OCI-LY3 (cell line): ENCODE measurements around the gene TOR1A.

ENCODE experiments used
- H2AFZ ChIP-seq: fragments of 200-600, 300-600 bp; shearing (Covaris generic); 2 replicates; pipeline ENCODE4 v1.6.0; 2014; ENCODE audit warnings: antibody characterized with exemption, low read depth, low read length
- H3K27ac ChIP-seq: fragments of 200-600, 300-600 bp; sonication (generic); 2 replicates; pipeline ENCODE4 v1.5.1; 2014; ENCODE audit warnings: mild to moderate bottlenecking, low read length, moderate library complexity, mixed read lengths
- H3K27me3 ChIP-seq: fragments of 200-600, 300-600 bp; sonication (generic); 2 replicates; pipeline ENCODE4 v1.6.1; 2014; ENCODE audit warnings: low read depth, low read length, mixed read lengths
- H3K36me3 ChIP-seq: fragments of 200-600, 300-600 bp; sonication (generic); replicated peaks from 2 replicates; pipeline ENCODE3; 2014; ENCODE audit warnings: low read depth, low read length, mixed read lengths
- H3K4me1 ChIP-seq: fragments of 300-600, 200-600 bp; sonication (generic); 2 replicates; pipeline ENCODE4 v1.6.1; 2014; ENCODE audit warnings: low read length, mixed read lengths
- H3K4me2 ChIP-seq: fragments of 200-600, 300-600 bp; sonication (generic); 2 replicates; pipeline ENCODE4 v1.6.1; 2014; ENCODE audit warnings: low read length, mixed read lengths
- H3K4me3 ChIP-seq: fragments of 300-600, 200-600 bp; sonication (generic); 2 replicates; pipeline ENCODE4 v1.5.1; 2014; ENCODE audit warnings: antibody characterized with exemption, mild to moderate bottlenecking, low read length, moderate library complexity
- H3K79me2 ChIP-seq: fragments of 300-600, 200-600 bp; shearing (Covaris generic); 2 replicates; pipeline ENCODE4 v1.6.1; 2014; ENCODE audit warnings: mild to moderate bottlenecking, low read length, mixed read lengths
- H3K9ac ChIP-seq: fragments of 300-600, 200-600 bp; shearing (Covaris generic); 2 replicates; pipeline ENCODE4 v1.6.0; 2014; ENCODE audit warnings: mild to moderate bottlenecking, low read length, moderate library complexity
- H3K9me3 ChIP-seq: fragments of 200-600, 300-600 bp; shearing (Covaris generic); 2 replicates; pipeline ENCODE4 v1.6.1; 2014; ENCODE audit warnings: low read length, mixed read lengths; ENCODE audit not compliant: insufficient read depth
- H4K20me1 ChIP-seq: fragments of 200-600, 300-600 bp; sonication (generic); 2 replicates; pipeline ENCODE4 v1.6.1; 2016; ENCODE audit warnings: low read length, mixed read lengths; ENCODE audit not compliant: insufficient read depth
- CTCF ChIP-seq: fragments of 200-600, 300-600 bp; sonication (generic); IDR thresholded peaks from 2 replicates; pipeline ENCODE4 v1.5.1; 2014; ENCODE audit warnings: antibody characterized with exemption, low read length, low read depth
- EZH2phosphoT487 ChIP-seq: fragments of 200-600 bp; shearing (Covaris generic); IDR thresholded peaks from 2 replicates; pipeline ENCODE4 v1.6.1; 2018; ENCODE audit warnings: antibody characterized with exemption, mixed run types, low read depth

The TOR1A gene

GRCh38 chr9:129828969-129829368, 5.0 kb upstream of the TOR1A start:
- Histone ChIP-seq H3K27ac (no peak overlapping the region), H3K9me3 (no peaks in the 10 kb centered on the region), H4K20me1 (no peaks in the 10 kb centered on the region), H3K4me1 (peaks cover 4% of the 10 kb centered on the region), H3K36me3 (peaks cover 18% of the 10 kb centered on the region), H3K79me2 (peaks cover 8% of the 10 kb centered on the region), H3K4me2 (no peak overlapping the region), H2AFZ (no peak overlapping the region), H3K9ac (no peak overlapping the region), H3K4me3 (no peak overlapping the region), H3K27me3 (no peaks in the 10 kb centered on the region)
- TF ChIP-seq CTCF (no peak), EZH2phosphoT487 (no peak)

- Histone ChIP-seq H3K9ac (no peak overlapping the region), H3K9me3 (no peaks in the 10 kb centered on the region), H3K4me3 (no peak overlapping the region), H3K4me2 (no peak overlapping the region), H3K4me1 (no peaks in the 10 kb centered on the region), H3K27ac (no peak overlapping the region), H3K36me3 (peaks cover 14% of the 10 kb centered on the region), H4K20me1 (no peaks in the 10 kb centered on the region), H3K79me2 (peaks cover 7% of the 10 kb centered on the region), H3K27me3 (no peaks in the 10 kb centered on the region), H2AFZ (no peak overlapping the region)
- TF ChIP-seq EZH2phosphoT487 = no peak
Measured at GRCh38 chr9:129828051-129828450, 4.1 kb upstream of the TOR1A start.

GRCh38 chr9:129826759-129827158, 2.8 kb upstream of the TOR1A start:
- Histone ChIP-seq H2AFZ (no peak overlapping the region), H3K36me3 (peaks cover 17% of the 10 kb centered on the region), H3K9me3 (no peaks in the 10 kb centered on the region), H3K9ac (no peak overlapping the region), H3K27ac (no peak overlapping the region), H3K4me2 (no peak overlapping the region), H3K79me2 (peaks cover 20% of the 10 kb centered on the region), H3K4me3 (no peak overlapping the region), H3K27me3 (no peaks in the 10 kb centered on the region), H3K4me1 (no peaks in the 10 kb centered on the region; the same call in 1 of the 2 replicates), H4K20me1 (no peaks in the 10 kb centered on the region)
- TF ChIP-seq EZH2phosphoT487 (no peak), CTCF (no peak)

- no peaks in the 10 kb centered on the region for H3K27me3 ChIP-seq
- H2AFZ ChIP-seq = no peak overlapping the region
- no peaks in the 10 kb centered on the region; the same call in 1 of the 2 replicates for H3K4me1 ChIP-seq
- H3K9ac ChIP-seq = no peak overlapping the region
- H3K36me3 ChIP-seq = peaks cover 15% of the 10 kb centered on the region
- H3K79me2 ChIP-seq = peaks cover 24% of the 10 kb centered on the region
- H3K4me2 ChIP-seq = no peak overlapping the region
- H3K27ac ChIP-seq = no peak overlapping the region
- H3K9me3 ChIP-seq = no peaks in the 10 kb centered on the region
- H3K4me3 ChIP-seq = no peak overlapping the region
- no peak for TF ChIP-seq EZH2phosphoT487
- H4K20me1 ChIP-seq = no peaks in the 10 kb centered on the region
Measured at GRCh38 chr9:129826344-129826743, 2.4 kb upstream of the TOR1A start.

- H3K79me2 ChIP-seq = peaks cover 26% of the 10 kb centered on the region
- peak overlapping the region; percentile 89 for H3K9ac ChIP-seq
- H3K4me3 ChIP-seq = peak overlapping the region; percentile 93
- H3K36me3 ChIP-seq = peaks cover 20% of the 10 kb centered on the region
- H4K20me1 ChIP-seq = no peaks in the 10 kb centered on the region
- H3K27me3 ChIP-seq = no peaks in the 10 kb centered on the region
- TF ChIP-seq EZH2phosphoT487 = no peak
- no peak for TF ChIP-seq CTCF
- H2AFZ ChIP-seq = no peak overlapping the region; the same call in 1 of the 2 replicates
- no peaks in the 10 kb centered on the region for H3K9me3 ChIP-seq
- H3K27ac ChIP-seq = peak overlapping the region; percentile 45; the same call in 1 of the 2 replicates
- H3K4me2 ChIP-seq = peak overlapping the region; percentile 99
- H3K4me1 ChIP-seq = no peaks in the 10 kb centered on the region; the same call in 1 of the 2 replicates
Measured at GRCh38 chr9:129823542-129823934, 398 bp downstream of the TOR1A start.
